SK-N-SH treated with all-trans-retinoic acid at 6 μM for 48 hours (cell line): ENCODE data around the gene TMPRSS4.

ENCODE experiments used
- ARNTL ChIP-seq: fragments of 450-650 bp; formaldehyde crosslinking; IDR thresholded peaks from 2 replicates; pipeline ENCODE4 v1.5.0; 2020; ENCODE audit warnings: low read depth, mild to moderate bottlenecking, moderate library complexity, borderline replicate concordance
- CREB5 ChIP-seq: fragments of 250-450 bp; sonication (Bioruptor Pico); IDR thresholded peaks from 2 replicates; pipeline ENCODE4 v1.5.1; 2020; ENCODE audit warnings: low read depth, mild to moderate bottlenecking, moderate library complexity
- CSDC2 ChIP-seq: fragments of 250-450 bp; sonication (Bioruptor Pico); IDR thresholded peaks from 2 replicates; pipeline ENCODE4 v1.5.0; 2020; ENCODE audit warnings: mild to moderate bottlenecking, moderate library complexity
- CSRNP3 ChIP-seq: fragments of 250-450 bp; sonication (Bioruptor Pico); IDR thresholded peaks from 2 replicates; pipeline ENCODE4 v1.5.1; 2021; ENCODE audit warnings: mild to moderate bottlenecking, moderate library complexity
- GLIS3 ChIP-seq: fragments of 250-450 bp; sonication (Bioruptor Pico); IDR thresholded peaks from 2 replicates; pipeline ENCODE4 v1.5.0; 2020; ENCODE audit warnings: mild to moderate bottlenecking, moderate library complexity
- ISL1 ChIP-seq: fragments of 250-450 bp; sonication (Bioruptor Pico); IDR thresholded peaks from 2 replicates; pipeline ENCODE4 v2.1.2; 2022; ENCODE audit warnings: mild to moderate bottlenecking, moderate library complexity
- OSR1 ChIP-seq: fragments of 250-450 bp; sonication (Bioruptor Pico); IDR thresholded peaks from 2 replicates; pipeline ENCODE4 v1.8.0; 2022; ENCODE audit warnings: moderate library complexity, mild to moderate bottlenecking, inconsistent platforms
- PATZ1 ChIP-seq: fragments of 250-450 bp; sonication (Bioruptor Pico); IDR thresholded peaks from 2 replicates; pipeline ENCODE4 v1.8.0; 2020; ENCODE audit warnings: mild to moderate bottlenecking, moderate library complexity, borderline replicate concordance
- PPARA ChIP-seq: fragments of 250-450 bp; sonication (Bioruptor Pico); IDR thresholded peaks from 2 replicates; pipeline ENCODE4 v1.5.0; 2020; ENCODE audit warnings: mild to moderate bottlenecking, borderline replicate concordance
- RARB ChIP-seq: fragments of 250-450 bp; sonication (Bioruptor Pico); IDR thresholded peaks from 2 replicates; pipeline ENCODE4 v1.8.0; 2021; ENCODE audit warnings: mild to moderate bottlenecking, moderate library complexity
- SNAI2 ChIP-seq: fragments of 250-450 bp; sonication (Bioruptor Pico); IDR thresholded peaks from 2 replicates; pipeline ENCODE4 v1.5.0; 2020; ENCODE audit warnings: mild to moderate bottlenecking, moderate library complexity
- TCF4 ChIP-seq: fragments of 250-450 bp; sonication (Bioruptor Pico); IDR thresholded peaks from 2 replicates; pipeline ENCODE4 v1.8.0; 2021; ENCODE audit warnings: mild to moderate bottlenecking, moderate library complexity, borderline replicate concordance
- ZFP3 ChIP-seq: fragments of 250-450 bp; sonication (Bioruptor Pico); IDR thresholded peaks from 2 replicates; pipeline ENCODE4 v1.5.0; 2020; ENCODE audit warnings: mild to moderate bottlenecking, moderate library complexity

- TF ChIP-seq GLIS3 (CRISPR knock-in tag) (no peak), CREB5 (CRISPR knock-in tag) (no peak), ARNTL (CRISPR knock-in tag) (no peak), RARB (no peak), TCF4 (CRISPR knock-in tag) (no peak), ISL1 (CRISPR knock-in tag) (no peak), ZFP3 (CRISPR knock-in tag) (no peak), PPARA (CRISPR knock-in tag) (no peak), SNAI2 (CRISPR knock-in tag) (no peak), OSR1 (CRISPR knock-in tag) (no peak), PATZ1 (CRISPR knock-in tag) (no peak), CSRNP3 (CRISPR knock-in tag) (no peak), CSDC2 (CRISPR knock-in tag) (no peak)
Observed at GRCh38 chr11:118076754-118077281, at the start of gene TMPRSS4.
